GM23338 (cell line): ENCODE data around the gene C2orf72. TPM values are rescaled to one million over a fixed set of nuclear protein-coding genes. Genes with fewer than 3 reads are reported as not detected.

Source experiments
- ATAC-seq: fragments of 200-7000 bp; cut with Tn5 transposase; 3 replicates; pipeline ENCODE4 v1.9.1; 2020
- DNase-seq: peaks from one replicate; pipeline ENCODE4 v3.0.0-alpha.2; 2015; ENCODE audit warnings: low spot score
- H2AFZ ChIP-seq: fragments of 200-600 bp; sonication (generic); 2 replicates; pipeline ENCODE4 v1.8.0; 2016; ENCODE audit warnings: antibody characterized with exemption, mild to moderate bottlenecking, moderate library complexity
- H3F3A ChIP-seq: fragments of 200-600 bp; sonication (generic); replicated peaks from 2 replicates; pipeline ENCODE4 v1.8.0; 2017; ENCODE audit warnings: antibody characterized with exemption, mixed run types, low read depth
- H3K27ac ChIP-seq: fragments of 200-600 bp; sonication (generic); 2 replicates; pipeline ENCODE4 v1.6.1; 2016; ENCODE audit warnings: low read depth
- H3K27me3 ChIP-seq: fragments of 200-600 bp; sonication (generic); 2 replicates; pipeline ENCODE4 v1.8.0; 2016; ENCODE audit warnings: mild to moderate bottlenecking, mixed run types, moderate library complexity; ENCODE audit not compliant: insufficient read depth
- H3K36me3 ChIP-seq: fragments of 200-600 bp; sonication (generic); 2 replicates; pipeline ENCODE4 v1.8.0; 2016; ENCODE audit warnings: mild to moderate bottlenecking; ENCODE audit not compliant: insufficient read depth
- H3K4me1 ChIP-seq: fragments of 200-600 bp; sonication (generic); 2 replicates; pipeline ENCODE4 v1.8.0; 2016; ENCODE audit warnings: mild to moderate bottlenecking, moderate library complexity; ENCODE audit not compliant: insufficient read depth
- H3K4me2 ChIP-seq: fragments of 200-600 bp; sonication (generic); 2 replicates; pipeline ENCODE4 v1.7.1; 2017; ENCODE audit warnings: mixed run types
- H3K4me3 ChIP-seq: fragments of 200-600 bp; sonication (generic); 2 replicates; pipeline ENCODE4 v1.6.1; 2016; ENCODE audit warnings: mixed run types
- H3K79me2 ChIP-seq: fragments of 200-600 bp; sonication (generic); replicated peaks from 2 replicates; pipeline ENCODE4 v1.8.0; 2017; ENCODE audit warnings: mild to moderate bottlenecking; ENCODE audit not compliant: insufficient read depth
- H3K9me2 ChIP-seq: fragments of 200-600 bp; sonication (generic); 2 replicates; pipeline ENCODE4 v1.8.0; 2017; ENCODE audit not compliant: insufficient read depth
- H4K20me1 ChIP-seq: fragments of 200-600 bp; sonication (generic); replicated peaks from 2 replicates; pipeline ENCODE4 v1.8.0; 2017; ENCODE audit warnings: mild to moderate bottlenecking; ENCODE audit not compliant: insufficient read depth
- H3K27ac Mint-ChIP-seq: 2 replicates; pipeline ENCODE4 v1.8.0; 2020; ENCODE audit warnings: inconsistent platforms, mild to moderate bottlenecking, moderate library complexity, mixed read lengths
- H3K27me3 Mint-ChIP-seq: 3 replicates; pipeline ENCODE4 v1.8.0; 2022; ENCODE audit warnings: low read depth, mild to moderate bottlenecking, moderate library complexity, mixed read lengths, inconsistent platforms; ENCODE audit not compliant: insufficient read depth, poor library complexity
- H3K36me3 Mint-ChIP-seq: 3 replicates; pipeline ENCODE4 v1.8.0; 2021; ENCODE audit warnings: low read depth, mild to moderate bottlenecking, inconsistent platforms, moderate library complexity, mixed read lengths
- H3K4me1 Mint-ChIP-seq: 3 replicates; pipeline ENCODE4 v1.8.0; 2020; ENCODE audit warnings: mild to moderate bottlenecking, inconsistent platforms, mixed read lengths
- H3K4me3 Mint-ChIP-seq: 3 replicates; pipeline ENCODE4 v1.8.0; 2021; ENCODE audit warnings: moderate library complexity, mild to moderate bottlenecking, inconsistent platforms, mixed read lengths
- H3K9me3 Mint-ChIP-seq: 3 replicates; pipeline ENCODE4 v1.8.0; 2020; ENCODE audit warnings: moderate library complexity, mild to moderate bottlenecking, inconsistent platforms, mixed read lengths
- CREB1 ChIP-seq: fragments of 250-450 bp; sonication (Bioruptor Pico); IDR thresholded peaks from 2 replicates; pipeline ENCODE4 v1.5.0; 2020; ENCODE audit warnings: low read depth, mild to moderate bottlenecking, moderate library complexity
- EZH2 ChIP-seq: fragments of 200-600 bp; sonication (generic); IDR thresholded peaks from one replicate; pipeline ENCODE4 v1.8.0; 2017; ENCODE audit warnings: antibody characterized with exemption, mild to moderate bottlenecking, low read depth; ENCODE audit not compliant: unreplicated experiment
- EZH2phosphoT487 ChIP-seq: fragments of 200-600 bp; sonication (generic); IDR thresholded peaks from one replicate; pipeline ENCODE4 v1.8.1; 2018; ENCODE audit warnings: antibody characterized with exemption; ENCODE audit not compliant: unreplicated experiment
- STAT1 ChIP-seq: IDR thresholded peaks from one replicate; pipeline ENCODE4 v1.6.1; 2016; ENCODE audit warnings: antibody characterized with exemption; ENCODE audit not compliant: unreplicated experiment
- polyA plus RNA-seq: library from polyadenylated mRNA; unstranded; fragments of >200 nt; fragmentation: Nextera tagmentation; extraction: Ambion mirVana; gene quantifications from 2 replicates; pipeline ENCODE4 v1.2.1, GENCODE V29; 2016
- total RNA-seq: library from RNA; depleted of rRNA; stranded (reverse); fragments of >200 nt; shearing (Covaris generic); gene quantifications from 2 replicates; pipeline ENCODE4 v1.2.3, GENCODE V29; 2014
- TF ChIP-seq, protein P1 (sequence below), 2 experiments: fragments of 200-600 bp in 1 of 2; sonication (generic) in 1 of 2; conservative IDR thresholded peaks; 2 replicates each; pipeline versions ENCODE4 v1.5.1 to v1.6.1; 2016 to 2017; ENCODE audit warnings: antibody characterized with exemption in 2 of 2, low read depth in 2 of 2, mild to moderate bottlenecking in 2 of 2, moderate library complexity in 1 of 2
- TF ChIP-seq, protein P2 (sequence below): IDR thresholded peaks from 2 replicates; pipeline ENCODE4 v1.6.1; 2016; ENCODE audit warnings: antibody characterized with exemption
- TF ChIP-seq, protein P3 (sequence below): fragments of 250-450 bp; sonication (Bioruptor Pico); IDR thresholded peaks from 2 replicates; pipeline ENCODE4 v1.5.0; 2020; ENCODE audit warnings: mild to moderate bottlenecking, moderate library complexity

Gene C2orf72
- total and polyA plus RNA-seq, 2 experiments from 2014 or later = 0.37 to 1.4 TPM

DNA sequence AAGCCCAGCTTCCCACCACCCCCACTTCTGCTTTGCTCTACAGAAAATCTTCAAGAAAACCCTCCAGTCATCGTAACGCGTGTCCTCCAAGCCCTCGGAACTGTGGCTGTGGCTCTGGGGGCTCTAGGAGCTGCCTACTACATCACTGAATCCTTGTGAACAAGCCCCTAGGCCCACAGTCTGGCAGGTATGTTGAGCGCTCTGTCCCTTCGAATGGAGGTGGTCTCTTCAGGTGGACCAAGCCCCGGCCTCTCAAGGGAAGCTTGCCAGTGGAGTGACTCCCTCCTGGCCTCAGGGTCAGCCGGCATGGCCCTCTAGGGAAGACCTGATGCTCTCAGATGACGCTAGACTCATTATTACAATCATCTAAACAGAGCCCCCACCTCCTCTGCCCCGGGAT, 34.7 kb upstream of the C2orf72 start:
- Mint-ChIP-seq H3K4me1 (peaks cover 8% of the 10 kb centered on the region; the same call in 2 of the 3 replicates), H3K36me3 (peaks cover 10% of the 10 kb centered on the region), H3K27ac (no peak overlapping the region), H3K4me3 (no peak overlapping the region), H3K27me3 (peaks cover 2% of the 10 kb centered on the region), H3K9me3 (peaks cover 19% of the 10 kb centered on the region)
- no peaks in the 10 kb centered on the region for H3K79me2 ChIP-seq
- H3K9me2 ChIP-seq = peaks cover 7% of the 10 kb centered on the region; the same call in 1 of the 2 replicates
- H3K4me3 ChIP-seq = no peak overlapping the region
- no peaks in the 10 kb centered on the region for H3K4me1 ChIP-seq
- no peak overlapping the region for H3K4me2 ChIP-seq
- DNase-seq = no peak
- TF ChIP-seq STAT1 = no peak
- no peak for TF ChIP-seq EZH2
- TF ChIP-seq, protein P1, sequence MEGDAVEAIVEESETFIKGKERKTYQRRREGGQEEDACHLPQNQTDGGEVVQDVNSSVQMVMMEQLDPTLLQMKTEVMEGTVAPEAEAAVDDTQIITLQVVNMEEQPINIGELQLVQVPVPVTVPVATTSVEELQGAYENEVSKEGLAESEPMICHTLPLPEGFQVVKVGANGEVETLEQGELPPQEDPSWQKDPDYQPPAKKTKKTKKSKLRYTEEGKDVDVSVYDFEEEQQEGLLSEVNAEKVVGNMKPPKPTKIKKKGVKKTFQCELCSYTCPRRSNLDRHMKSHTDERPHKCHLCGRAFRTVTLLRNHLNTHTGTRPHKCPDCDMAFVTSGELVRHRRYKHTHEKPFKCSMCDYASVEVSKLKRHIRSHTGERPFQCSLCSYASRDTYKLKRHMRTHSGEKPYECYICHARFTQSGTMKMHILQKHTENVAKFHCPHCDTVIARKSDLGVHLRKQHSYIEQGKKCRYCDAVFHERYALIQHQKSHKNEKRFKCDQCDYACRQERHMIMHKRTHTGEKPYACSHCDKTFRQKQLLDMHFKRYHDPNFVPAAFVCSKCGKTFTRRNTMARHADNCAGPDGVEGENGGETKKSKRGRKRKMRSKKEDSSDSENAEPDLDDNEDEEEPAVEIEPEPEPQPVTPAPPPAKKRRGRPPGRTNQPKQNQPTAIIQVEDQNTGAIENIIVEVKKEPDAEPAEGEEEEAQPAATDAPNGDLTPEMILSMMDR (conservative IDR thresholded peaks at IDR 0.05; ENCODE audit: low read depth in 2 of 2) = no peak
- TF ChIP-seq CREB1 = no peak
- TF ChIP-seq, protein P2, sequence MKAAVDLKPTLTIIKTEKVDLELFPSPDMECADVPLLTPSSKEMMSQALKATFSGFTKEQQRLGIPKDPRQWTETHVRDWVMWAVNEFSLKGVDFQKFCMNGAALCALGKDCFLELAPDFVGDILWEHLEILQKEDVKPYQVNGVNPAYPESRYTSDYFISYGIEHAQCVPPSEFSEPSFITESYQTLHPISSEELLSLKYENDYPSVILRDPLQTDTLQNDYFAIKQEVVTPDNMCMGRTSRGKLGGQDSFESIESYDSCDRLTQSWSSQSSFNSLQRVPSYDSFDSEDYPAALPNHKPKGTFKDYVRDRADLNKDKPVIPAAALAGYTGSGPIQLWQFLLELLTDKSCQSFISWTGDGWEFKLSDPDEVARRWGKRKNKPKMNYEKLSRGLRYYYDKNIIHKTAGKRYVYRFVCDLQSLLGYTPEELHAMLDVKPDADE = no peak
- TF ChIP-seq EZH2phosphoT487 = no peak
- TF ChIP-seq, protein P3, sequence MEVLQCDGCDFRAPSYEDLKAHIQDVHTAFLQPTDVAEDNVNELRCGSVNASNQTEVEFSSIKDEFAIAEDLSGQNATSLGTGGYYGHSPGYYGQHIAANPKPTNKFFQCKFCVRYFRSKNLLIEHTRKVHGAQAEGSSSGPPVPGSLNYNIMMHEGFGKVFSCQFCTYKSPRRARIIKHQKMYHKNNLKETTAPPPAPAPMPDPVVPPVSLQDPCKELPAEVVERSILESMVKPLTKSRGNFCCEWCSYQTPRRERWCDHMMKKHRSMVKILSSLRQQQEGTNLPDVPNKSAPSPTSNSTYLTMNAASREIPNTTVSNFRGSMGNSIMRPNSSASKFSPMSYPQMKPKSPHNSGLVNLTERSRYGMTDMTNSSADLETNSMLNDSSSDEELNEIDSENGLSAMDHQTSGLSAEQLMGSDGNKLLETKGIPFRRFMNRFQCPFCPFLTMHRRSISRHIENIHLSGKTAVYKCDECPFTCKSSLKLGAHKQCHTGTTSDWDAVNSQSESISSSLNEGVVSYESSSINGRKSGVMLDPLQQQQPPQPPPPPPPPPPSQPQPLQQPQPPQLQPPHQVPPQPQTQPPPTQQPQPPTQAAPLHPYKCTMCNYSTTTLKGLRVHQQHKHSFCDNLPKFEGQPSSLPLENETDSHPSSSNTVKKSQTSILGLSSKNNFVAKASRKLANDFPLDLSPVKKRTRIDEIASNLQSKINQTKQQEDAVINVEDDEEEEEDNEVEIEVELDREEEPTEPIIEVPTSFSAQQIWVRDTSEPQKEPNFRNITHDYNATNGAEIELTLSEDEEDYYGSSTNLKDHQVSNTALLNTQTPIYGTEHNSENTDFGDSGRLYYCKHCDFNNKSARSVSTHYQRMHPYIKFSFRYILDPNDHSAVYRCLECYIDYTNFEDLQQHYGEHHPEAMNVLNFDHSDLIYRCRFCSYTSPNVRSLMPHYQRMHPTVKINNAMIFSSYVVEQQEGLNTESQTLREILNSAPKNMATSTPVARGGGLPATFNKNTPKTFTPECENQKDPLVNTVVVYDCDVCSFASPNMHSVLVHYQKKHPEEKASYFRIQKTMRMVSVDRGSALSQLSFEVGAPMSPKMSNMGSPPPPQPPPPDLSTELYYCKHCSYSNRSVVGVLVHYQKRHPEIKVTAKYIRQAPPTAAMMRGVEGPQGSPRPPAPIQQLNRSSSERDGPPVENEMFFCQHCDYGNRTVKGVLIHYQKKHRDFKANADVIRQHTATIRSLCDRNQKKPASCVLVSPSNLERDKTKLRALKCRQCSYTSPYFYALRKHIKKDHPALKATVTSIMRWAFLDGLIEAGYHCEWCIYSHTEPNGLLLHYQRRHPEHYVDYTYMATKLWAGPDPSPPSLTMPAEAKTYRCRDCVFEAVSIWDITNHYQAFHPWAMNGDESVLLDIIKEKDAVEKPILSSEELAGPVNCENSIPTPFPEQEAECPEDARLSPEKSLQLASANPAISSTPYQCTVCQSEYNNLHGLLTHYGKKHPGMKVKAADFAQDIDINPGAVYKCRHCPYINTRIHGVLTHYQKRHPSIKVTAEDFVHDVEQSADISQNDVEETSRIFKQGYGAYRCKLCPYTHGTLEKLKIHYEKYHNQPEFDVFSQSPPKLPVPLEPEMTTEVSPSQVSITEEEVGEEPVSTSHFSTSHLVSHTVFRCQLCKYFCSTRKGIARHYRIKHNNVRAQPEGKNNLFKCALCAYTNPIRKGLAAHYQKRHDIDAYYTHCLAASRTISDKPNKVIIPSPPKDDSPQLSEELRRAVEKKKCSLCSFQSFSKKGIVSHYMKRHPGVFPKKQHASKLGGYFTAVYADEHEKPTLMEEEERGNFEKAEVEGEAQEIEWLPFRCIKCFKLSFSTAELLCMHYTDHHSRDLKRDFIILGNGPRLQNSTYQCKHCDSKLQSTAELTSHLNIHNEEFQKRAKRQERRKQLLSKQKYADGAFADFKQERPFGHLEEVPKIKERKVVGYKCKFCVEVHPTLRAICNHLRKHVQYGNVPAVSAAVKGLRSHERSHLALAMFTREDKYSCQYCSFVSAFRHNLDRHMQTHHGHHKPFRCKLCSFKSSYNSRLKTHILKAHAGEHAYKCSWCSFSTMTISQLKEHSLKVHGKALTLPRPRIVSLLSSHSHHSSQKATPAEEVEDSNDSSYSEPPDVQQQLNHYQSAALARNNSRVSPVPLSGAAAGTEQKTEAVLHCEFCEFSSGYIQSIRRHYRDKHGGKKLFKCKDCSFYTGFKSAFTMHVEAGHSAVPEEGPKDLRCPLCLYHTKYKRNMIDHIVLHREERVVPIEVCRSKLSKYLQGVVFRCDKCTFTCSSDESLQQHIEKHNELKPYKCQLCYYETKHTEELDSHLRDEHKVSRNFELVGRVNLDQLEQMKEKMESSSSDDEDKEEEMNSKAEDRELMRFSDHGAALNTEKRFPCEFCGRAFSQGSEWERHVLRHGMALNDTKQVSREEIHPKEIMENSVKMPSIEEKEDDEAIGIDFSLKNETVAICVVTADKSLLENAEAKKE (CRISPR knock-in tag) = no peak
- H4K20me1 ChIP-seq = no peaks in the 10 kb centered on the region
- H3F3A ChIP-seq = no peaks in the 10 kb centered on the region
- no peak for ATAC-seq
- no peak overlapping the region for H3K27ac ChIP-seq
- H2AFZ ChIP-seq = no peak overlapping the region
- H3K36me3 ChIP-seq = no peaks in the 10 kb centered on the region
- 0 out of 2 replicates have a peak, but pooled peaks cover 8% of the 10 kb centered on the region for H3K27me3 ChIP-seq
